ENCODE results near the gene SLC35F2.
A peak's percentile ranks its signal among the peaks of the same experiment; 100 is the strongest.
"Not testable (repeated sequence)": the region's sequence is repeated elsewhere in the genome, so short reads cannot be mapped to it uniquely, and the experiment has no call there.

The SLC35F2 gene

GRCh38 chr11:107840129-107840484, 18.5 kb downstream of the SLC35F2 start:
- no peaks in the 10 kb centered on the region for H3K27me3 ChIP-seq (ENCODE audit: control insufficient read depth, insufficient read depth, low read length)
- no peaks in the 10 kb centered on the region for H3K9me3 ChIP-seq (ENCODE audit: control insufficient read depth, insufficient read depth, low read depth, low read length)
- H3K36me3 ChIP-seq (ENCODE audit: control insufficient read depth, insufficient read depth, low read length) = no peaks in the 10 kb centered on the region
- peaks cover 15% of the 10 kb centered on the region for H3K4me1 ChIP-seq (ENCODE audit: control insufficient read depth, insufficient read depth, low read length)
- peak overlapping the region; percentile 49; the same call in 1 of the 2 replicates for H3K27ac ChIP-seq (ENCODE audit: low read depth, low read length)
- no peak overlapping the region for H3K4me3 ChIP-seq (ENCODE audit: low read depth, low read length)
- H3K9ac ChIP-seq (ENCODE audit: low read length) = peak overlapping the region; percentile 54

- Histone ChIP-seq H3K36me3 (ENCODE audit: control insufficient read depth, insufficient read depth, low read length) (no peaks in the 10 kb centered on the region), H3K9me3 (ENCODE audit: control insufficient read depth, insufficient read depth, low read depth, low read length) (no peaks in the 10 kb centered on the region), H3K4me3 (ENCODE audit: low read depth, low read length) (no peak overlapping the region), H3K9ac (ENCODE audit: low read length) (no peak overlapping the region), H3K27ac (ENCODE audit: low read depth, low read length) (no peak overlapping the region), H3K4me1 (ENCODE audit: control insufficient read depth, insufficient read depth, low read length) (peaks cover 31% of the 10 kb centered on the region), H3K27me3 (ENCODE audit: control insufficient read depth, insufficient read depth, low read length) (peaks cover 14% of the 10 kb centered on the region)
Observed at GRCh38 chr11:107836851-107837250, 21.7 kb downstream of the SLC35F2 start.

DNA sequence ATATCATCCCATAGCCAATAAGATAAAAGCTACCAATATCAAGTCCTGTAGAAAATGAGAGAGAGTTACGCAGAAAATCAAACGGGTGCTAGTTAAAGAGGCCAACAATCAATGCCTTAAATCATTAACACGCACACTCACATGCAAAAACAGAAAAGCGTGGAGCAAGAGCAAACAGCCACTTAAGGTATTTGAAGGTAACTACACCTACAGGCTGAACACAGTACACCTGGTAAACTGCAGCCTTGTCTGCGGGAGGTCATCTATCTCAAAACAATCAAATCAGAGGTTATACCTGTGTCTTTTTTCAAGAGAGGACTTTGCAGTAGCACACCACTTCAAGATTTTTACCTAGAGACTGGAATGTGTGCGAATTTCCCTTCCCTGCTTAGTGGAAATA, 23.6 kb downstream of the SLC35F2 start:
- no peaks in the 10 kb centered on the region for H3K9me3 ChIP-seq (ENCODE audit: control insufficient read depth, insufficient read depth, low read depth, low read length)
- peaks cover 19% of the 10 kb centered on the region for H3K4me1 ChIP-seq (ENCODE audit: control insufficient read depth, insufficient read depth, low read length)
- no peak overlapping the region for H3K27ac ChIP-seq (ENCODE audit: low read depth, low read length)
- H3K4me3 ChIP-seq (ENCODE audit: low read depth, low read length) = no peak overlapping the region
- peaks cover 14% of the 10 kb centered on the region for H3K27me3 ChIP-seq (ENCODE audit: control insufficient read depth, insufficient read depth, low read length)
- H3K9ac ChIP-seq (ENCODE audit: low read length) = no peak overlapping the region
- H3K36me3 ChIP-seq (ENCODE audit: control insufficient read depth, insufficient read depth, low read length) = no peaks in the 10 kb centered on the region

DNA sequence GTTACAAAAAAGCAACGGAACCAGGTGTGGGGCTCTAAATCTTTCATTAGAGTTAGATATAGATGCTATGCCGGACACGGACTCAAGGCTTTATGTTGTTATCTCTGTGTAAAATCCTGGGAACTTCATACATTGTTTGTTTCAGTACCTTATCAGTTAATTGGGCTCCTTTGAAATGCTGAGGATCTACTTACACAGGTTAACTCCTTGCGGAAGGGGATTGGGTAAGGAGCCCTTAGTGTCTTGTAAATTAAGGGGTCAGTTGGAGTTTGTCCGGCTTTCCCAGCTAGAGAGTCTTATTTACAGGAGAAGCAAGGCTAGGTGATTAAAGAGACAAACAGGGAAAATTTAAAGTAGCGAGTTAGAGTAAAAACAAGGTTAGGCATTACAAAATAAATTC, 24.7 kb downstream of the SLC35F2 start:
- Histone ChIP-seq H3K4me1 (ENCODE audit: control insufficient read depth, insufficient read depth, low read length) (peaks cover 18% of the 10 kb centered on the region), H3K27me3 (ENCODE audit: control insufficient read depth, insufficient read depth, low read length) (peaks cover 14% of the 10 kb centered on the region), H3K4me3 (ENCODE audit: low read depth, low read length) (peak overlapping the region; percentile 13; the same call in 1 of the 2 replicates)
- H3K9ac ChIP-seq (ENCODE audit: low read length); H3K36me3 ChIP-seq (ENCODE audit: control insufficient read depth, insufficient read depth, low read length); H3K27ac ChIP-seq (ENCODE audit: low read depth, low read length); H3K9me3 ChIP-seq (ENCODE audit: control insufficient read depth, insufficient read depth, low read depth, low read length): not testable (repeated sequence)

GRCh38 chr11:107830915-107831540, 27.6 kb downstream of the SLC35F2 start:
- H3K9me3 ChIP-seq (ENCODE audit: control insufficient read depth, insufficient read depth, low read depth, low read length) = no peaks in the 10 kb centered on the region
- H3K4me1 ChIP-seq (ENCODE audit: control insufficient read depth, insufficient read depth, low read length) = peaks cover 18% of the 10 kb centered on the region
- H3K9ac ChIP-seq (ENCODE audit: low read length) = no peak overlapping the region
- H3K27ac ChIP-seq (ENCODE audit: low read depth, low read length) = no peak overlapping the region
- H3K4me3 ChIP-seq (ENCODE audit: low read depth, low read length) = no peak overlapping the region
- no peaks in the 10 kb centered on the region for H3K36me3 ChIP-seq (ENCODE audit: control insufficient read depth, insufficient read depth, low read length)
- peaks cover 14% of the 10 kb centered on the region for H3K27me3 ChIP-seq (ENCODE audit: control insufficient read depth, insufficient read depth, low read length)

DNA sequence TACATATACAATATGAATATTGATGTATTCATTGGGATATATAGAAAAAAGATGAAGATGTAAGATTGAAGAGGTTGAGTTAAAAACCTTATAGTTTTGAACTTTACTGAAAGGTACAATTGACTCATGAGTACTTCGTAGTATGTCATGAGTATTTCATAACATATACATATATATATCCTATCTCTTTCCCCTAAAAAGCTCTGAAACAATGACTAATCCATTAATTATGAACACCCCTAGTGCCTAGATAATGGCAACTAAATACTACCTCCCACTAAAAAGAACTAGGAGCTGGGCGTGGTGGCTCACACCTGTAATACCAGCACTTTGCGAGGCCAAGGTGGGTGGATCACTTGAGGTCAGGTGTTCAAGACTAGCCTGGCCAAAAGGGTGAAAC, 31.5 kb downstream of the SLC35F2 start:
- Histone ChIP-seq H3K27ac (ENCODE audit: low read depth, low read length) (no peak overlapping the region), H3K27me3 (ENCODE audit: control insufficient read depth, insufficient read depth, low read length) (no peaks in the 10 kb centered on the region)

GRCh38 chr11:107825875-107826274, 32.7 kb downstream of the SLC35F2 start:
- no peaks in the 10 kb centered on the region for H3K36me3 ChIP-seq (ENCODE audit: control insufficient read depth, insufficient read depth, low read length)
- H3K27ac ChIP-seq (ENCODE audit: low read depth, low read length) = no peak overlapping the region
- H3K4me1 ChIP-seq (ENCODE audit: control insufficient read depth, insufficient read depth, low read length) = no peaks in the 10 kb centered on the region
- no peak overlapping the region for H3K9ac ChIP-seq (ENCODE audit: low read length)
- H3K4me3 ChIP-seq (ENCODE audit: low read depth, low read length) = no peak overlapping the region
- no peaks in the 10 kb centered on the region for H3K9me3 ChIP-seq (ENCODE audit: control insufficient read depth, insufficient read depth, low read depth, low read length)
- H3K27me3 ChIP-seq (ENCODE audit: control insufficient read depth, insufficient read depth, low read length) = no peaks in the 10 kb centered on the region

More for the DNA sequence above, 31.5 kb downstream of the SLC35F2 start:
- no peaks in the 10 kb centered on the region for H3K9me3 ChIP-seq (ENCODE audit: control insufficient read depth, insufficient read depth, low read depth, low read length)
- H3K36me3 ChIP-seq (ENCODE audit: control insufficient read depth, insufficient read depth, low read length) = no peaks in the 10 kb centered on the region
- H3K9ac ChIP-seq (ENCODE audit: low read length) = no peak overlapping the region
- H3K4me1 ChIP-seq (ENCODE audit: control insufficient read depth, insufficient read depth, low read length) = no peaks in the 10 kb centered on the region
- no peak overlapping the region for H3K4me3 ChIP-seq (ENCODE audit: low read depth, low read length)

GRCh38 chr11:107824668-107825369, 33.8 kb downstream of the SLC35F2 start:
- no peak overlapping the region for H3K4me3 ChIP-seq (ENCODE audit: low read depth, low read length)
- no peak overlapping the region for H3K9ac ChIP-seq (ENCODE audit: low read length)
- H3K36me3 ChIP-seq (ENCODE audit: control insufficient read depth, insufficient read depth, low read length) = no peaks in the 10 kb centered on the region
- no peaks in the 10 kb centered on the region for H3K4me1 ChIP-seq (ENCODE audit: control insufficient read depth, insufficient read depth, low read length)
- H3K27me3 ChIP-seq (ENCODE audit: control insufficient read depth, insufficient read depth, low read length) = no peaks in the 10 kb centered on the region
- H3K9me3 ChIP-seq (ENCODE audit: control insufficient read depth, insufficient read depth, low read depth, low read length) = no peaks in the 10 kb centered on the region
- no peak overlapping the region for H3K27ac ChIP-seq (ENCODE audit: low read depth, low read length)

DNA sequence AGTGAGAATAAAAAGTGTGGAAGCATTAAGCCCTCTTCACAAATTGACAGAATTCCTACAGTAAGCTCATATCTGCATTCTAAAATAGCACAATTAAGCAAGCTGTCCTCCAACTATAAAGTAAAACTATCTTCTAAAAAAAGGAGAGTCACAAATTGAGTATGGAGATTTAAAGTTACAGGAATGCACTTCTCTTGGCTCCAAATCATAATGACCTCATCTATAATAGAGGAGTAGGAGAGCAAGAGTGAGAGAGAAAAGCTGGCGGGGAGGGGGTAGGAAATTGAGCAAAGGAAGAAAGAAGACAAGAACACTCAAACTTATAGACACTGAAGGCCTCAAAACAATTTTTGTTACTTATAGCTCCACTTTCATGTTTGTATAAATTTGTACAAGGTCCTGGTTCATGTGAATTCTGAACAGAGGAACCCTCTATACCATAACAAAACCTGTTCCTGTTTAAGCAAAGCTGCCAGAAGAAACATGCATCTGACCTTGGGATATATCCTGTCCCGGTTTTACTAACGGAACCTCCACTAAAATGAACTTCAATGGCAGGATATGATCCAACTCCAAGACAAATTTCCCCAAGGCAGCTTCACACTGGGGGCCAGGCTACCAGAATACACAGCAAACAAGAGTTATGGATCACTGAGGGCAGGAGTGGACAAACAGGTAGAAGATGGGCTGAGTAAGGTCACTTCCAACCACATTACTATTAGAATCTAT, 37.2 kb downstream of the SLC35F2 start:
- H3K27ac ChIP-seq (ENCODE audit: low read depth, low read length) = no peak overlapping the region
- H3K27me3 ChIP-seq (ENCODE audit: control insufficient read depth, insufficient read depth, low read length) = no peaks in the 10 kb centered on the region
- no peak overlapping the region for H3K4me3 ChIP-seq (ENCODE audit: low read depth, low read length)
- no peak overlapping the region for H3K9ac ChIP-seq (ENCODE audit: low read length)
- H3K9me3 ChIP-seq (ENCODE audit: control insufficient read depth, insufficient read depth, low read depth, low read length) = no peaks in the 10 kb centered on the region
- no peaks in the 10 kb centered on the region for H3K4me1 ChIP-seq (ENCODE audit: control insufficient read depth, insufficient read depth, low read length)
- H3K36me3 ChIP-seq (ENCODE audit: control insufficient read depth, insufficient read depth, low read length) = no peaks in the 10 kb centered on the region

- H3K27me3 ChIP-seq (ENCODE audit: control insufficient read depth, insufficient read depth, low read length) = no peaks in the 10 kb centered on the region
- no peaks in the 10 kb centered on the region for H3K36me3 ChIP-seq (ENCODE audit: control insufficient read depth, insufficient read depth, low read length)
- H3K9ac ChIP-seq (ENCODE audit: low read length) = no peak overlapping the region
- no peaks in the 10 kb centered on the region for H3K4me1 ChIP-seq (ENCODE audit: control insufficient read depth, insufficient read depth, low read length)
- H3K27ac ChIP-seq (ENCODE audit: low read depth, low read length) = no peak overlapping the region
- H3K9me3 ChIP-seq (ENCODE audit: control insufficient read depth, insufficient read depth, low read depth, low read length) = no peaks in the 10 kb centered on the region
- H3K4me3 ChIP-seq (ENCODE audit: low read depth, low read length) = no peak overlapping the region
Observed at GRCh38 chr11:107819361-107820014, 39.1 kb downstream of the SLC35F2 start.

GRCh38 chr11:107818491-107818890, 40.1 kb downstream of the SLC35F2 start:
- no peaks in the 10 kb centered on the region for H3K4me1 ChIP-seq (ENCODE audit: control insufficient read depth, insufficient read depth, low read length)
- no peak overlapping the region for H3K4me3 ChIP-seq (ENCODE audit: low read depth, low read length)
- H3K9ac ChIP-seq (ENCODE audit: low read length) = no peak overlapping the region
- H3K9me3 ChIP-seq (ENCODE audit: control insufficient read depth, insufficient read depth, low read depth, low read length) = no peaks in the 10 kb centered on the region
- H3K27me3 ChIP-seq (ENCODE audit: control insufficient read depth, insufficient read depth, low read length) = no peaks in the 10 kb centered on the region
- no peaks in the 10 kb centered on the region for H3K36me3 ChIP-seq (ENCODE audit: control insufficient read depth, insufficient read depth, low read length)
- no peak overlapping the region for H3K27ac ChIP-seq (ENCODE audit: low read depth, low read length)
